Measurements from ENCODE around the gene B3GALT6.

The B3GALT6 gene

GRCh38 chr1:1213345-1214265 is 18.4 kb upstream of the B3GALT6 start, which contains the start of gene TNFRSF4:
TNFRSF4 (minus strand) TSS chr1:1214153; CDS start chr1:1214127, 26 bp downstream.
- H3K4me3 ChIP-seq (replicated peaks; ENCODE audit: insufficient read depth, low read length): no peak within 1 kb of the TSS
- H3K27me3 ChIP-seq (ENCODE audit: insufficient read depth, poor library complexity, severe bottlenecking): peaks cover 1% of the 10 kb centered on the region
- DNase-seq (ENCODE audit: low read depth in 1 of 2, low spot score in 1 of 2): peak in 1 of 2 experiments; percentile 18
- TF ChIP-seq, protein P1, sequence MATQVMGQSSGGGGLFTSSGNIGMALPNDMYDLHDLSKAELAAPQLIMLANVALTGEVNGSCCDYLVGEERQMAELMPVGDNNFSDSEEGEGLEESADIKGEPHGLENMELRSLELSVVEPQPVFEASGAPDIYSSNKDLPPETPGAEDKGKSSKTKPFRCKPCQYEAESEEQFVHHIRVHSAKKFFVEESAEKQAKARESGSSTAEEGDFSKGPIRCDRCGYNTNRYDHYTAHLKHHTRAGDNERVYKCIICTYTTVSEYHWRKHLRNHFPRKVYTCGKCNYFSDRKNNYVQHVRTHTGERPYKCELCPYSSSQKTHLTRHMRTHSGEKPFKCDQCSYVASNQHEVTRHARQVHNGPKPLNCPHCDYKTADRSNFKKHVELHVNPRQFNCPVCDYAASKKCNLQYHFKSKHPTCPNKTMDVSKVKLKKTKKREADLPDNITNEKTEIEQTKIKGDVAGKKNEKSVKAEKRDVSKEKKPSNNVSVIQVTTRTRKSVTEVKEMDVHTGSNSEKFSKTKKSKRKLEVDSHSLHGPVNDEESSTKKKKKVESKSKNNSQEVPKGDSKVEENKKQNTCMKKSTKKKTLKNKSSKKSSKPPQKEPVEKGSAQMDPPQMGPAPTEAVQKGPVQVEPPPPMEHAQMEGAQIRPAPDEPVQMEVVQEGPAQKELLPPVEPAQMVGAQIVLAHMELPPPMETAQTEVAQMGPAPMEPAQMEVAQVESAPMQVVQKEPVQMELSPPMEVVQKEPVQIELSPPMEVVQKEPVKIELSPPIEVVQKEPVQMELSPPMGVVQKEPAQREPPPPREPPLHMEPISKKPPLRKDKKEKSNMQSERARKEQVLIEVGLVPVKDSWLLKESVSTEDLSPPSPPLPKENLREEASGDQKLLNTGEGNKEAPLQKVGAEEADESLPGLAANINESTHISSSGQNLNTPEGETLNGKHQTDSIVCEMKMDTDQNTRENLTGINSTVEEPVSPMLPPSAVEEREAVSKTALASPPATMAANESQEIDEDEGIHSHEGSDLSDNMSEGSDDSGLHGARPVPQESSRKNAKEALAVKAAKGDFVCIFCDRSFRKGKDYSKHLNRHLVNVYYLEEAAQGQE (IDR thresholded peaks at IDR 0.05; ENCODE audit: insufficient replicate concordance, low read depth): no peak
- no peak for TF ChIP-seq GABPA (IDR thresholded peaks at IDR 0.05; ENCODE audit: low read depth)
- no peak for TF ChIP-seq POLR2AphosphoS5 (IDR thresholded peaks at IDR 0.05; ENCODE audit: low read depth)
- TF ChIP-seq, protein P2, sequence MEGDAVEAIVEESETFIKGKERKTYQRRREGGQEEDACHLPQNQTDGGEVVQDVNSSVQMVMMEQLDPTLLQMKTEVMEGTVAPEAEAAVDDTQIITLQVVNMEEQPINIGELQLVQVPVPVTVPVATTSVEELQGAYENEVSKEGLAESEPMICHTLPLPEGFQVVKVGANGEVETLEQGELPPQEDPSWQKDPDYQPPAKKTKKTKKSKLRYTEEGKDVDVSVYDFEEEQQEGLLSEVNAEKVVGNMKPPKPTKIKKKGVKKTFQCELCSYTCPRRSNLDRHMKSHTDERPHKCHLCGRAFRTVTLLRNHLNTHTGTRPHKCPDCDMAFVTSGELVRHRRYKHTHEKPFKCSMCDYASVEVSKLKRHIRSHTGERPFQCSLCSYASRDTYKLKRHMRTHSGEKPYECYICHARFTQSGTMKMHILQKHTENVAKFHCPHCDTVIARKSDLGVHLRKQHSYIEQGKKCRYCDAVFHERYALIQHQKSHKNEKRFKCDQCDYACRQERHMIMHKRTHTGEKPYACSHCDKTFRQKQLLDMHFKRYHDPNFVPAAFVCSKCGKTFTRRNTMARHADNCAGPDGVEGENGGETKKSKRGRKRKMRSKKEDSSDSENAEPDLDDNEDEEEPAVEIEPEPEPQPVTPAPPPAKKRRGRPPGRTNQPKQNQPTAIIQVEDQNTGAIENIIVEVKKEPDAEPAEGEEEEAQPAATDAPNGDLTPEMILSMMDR (IDR thresholded peaks at IDR 0.05; ENCODE audit: insufficient read depth, low read length): no peak
- TF ChIP-seq SPI1 (IDR thresholded peaks at IDR 0.05; ENCODE audit: borderline replicate concordance, low read depth): no peak
- no peak within 1 kb of the TSS for H3K27ac ChIP-seq (replicated peaks)

GRCh38 chr1:1215080-1215676 is 16.9 kb upstream of the B3GALT6 start:
- H3K27me3 ChIP-seq (ENCODE audit: insufficient read depth, poor library complexity, severe bottlenecking): no peaks in the 10 kb centered on the region
- H3K27ac ChIP-seq (replicated peaks): no peak overlapping the region
- no peak overlapping the region for H3K4me3 ChIP-seq (replicated peaks; ENCODE audit: insufficient read depth, low read length)
- no peak for DNase-seq (ENCODE audit: low read depth in 1 of 2, low spot score in 1 of 2)
- TF ChIP-seq GABPA (IDR thresholded peaks at IDR 0.05; ENCODE audit: low read depth): no peak
- TF ChIP-seq, protein P2 (IDR thresholded peaks at IDR 0.05; ENCODE audit: insufficient read depth, low read length): no peak
- TF ChIP-seq POLR2AphosphoS5 (IDR thresholded peaks at IDR 0.05; ENCODE audit: low read depth): no peak
- no peak for TF ChIP-seq SPI1 (IDR thresholded peaks at IDR 0.05; ENCODE audit: borderline replicate concordance, low read depth)
- TF ChIP-seq, protein P1 (IDR thresholded peaks at IDR 0.05; ENCODE audit: insufficient replicate concordance, low read depth): no peak

DNA sequence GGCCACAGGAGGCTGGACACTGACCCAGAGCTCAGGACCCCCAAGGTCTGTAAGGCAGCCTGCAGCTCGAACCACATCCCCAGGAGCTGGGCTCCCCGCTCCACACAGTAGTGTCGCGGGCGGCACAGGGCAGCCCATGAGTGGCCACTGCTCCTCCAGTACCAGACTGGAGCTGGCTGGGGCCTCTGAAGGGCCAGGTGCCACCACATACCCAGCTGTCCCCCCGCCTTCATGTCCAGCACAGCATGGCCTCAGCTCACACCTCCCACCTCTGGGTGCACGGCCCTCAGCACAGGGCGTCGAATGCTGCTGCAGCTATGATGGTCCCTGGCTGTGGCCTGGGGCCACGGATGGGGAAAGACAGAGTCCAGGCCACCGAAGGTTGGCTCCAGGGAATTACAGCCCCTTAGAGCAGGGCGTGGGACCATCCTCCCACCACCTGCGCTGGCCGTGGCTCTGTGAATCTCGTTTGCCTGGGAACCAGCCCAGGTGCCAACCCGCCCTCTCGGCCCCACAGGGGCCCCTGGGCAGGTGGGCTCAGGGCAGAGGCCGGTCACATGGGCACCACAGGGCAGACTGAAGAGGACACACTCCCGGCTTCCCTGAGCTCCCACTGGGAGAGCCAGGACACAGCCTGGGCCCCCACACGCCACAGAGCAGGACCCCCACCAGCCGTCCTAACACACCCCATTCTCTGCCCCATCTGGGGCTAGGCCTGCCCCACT is 16.0 kb upstream of the B3GALT6 start:
- no peaks in the 10 kb centered on the region for H3K27me3 ChIP-seq (ENCODE audit: insufficient read depth, poor library complexity, severe bottlenecking)
- TF ChIP-seq GABPA (IDR thresholded peaks at IDR 0.05; ENCODE audit: low read depth) (no peak), SPI1 (IDR thresholded peaks at IDR 0.05; ENCODE audit: borderline replicate concordance, low read depth) (no peak), POLR2AphosphoS5 (IDR thresholded peaks at IDR 0.05; ENCODE audit: low read depth) (no peak)
- TF ChIP-seq, protein P2 (IDR thresholded peaks at IDR 0.05; ENCODE audit: insufficient read depth, low read length): no peak
- TF ChIP-seq, protein P1 (IDR thresholded peaks at IDR 0.05; ENCODE audit: insufficient replicate concordance, low read depth): no peak
- DNase-seq (ENCODE audit: low read depth in 1 of 2, low spot score in 1 of 2): no peak
- no peak overlapping the region for H3K27ac ChIP-seq (replicated peaks)
- no peak overlapping the region for H3K4me3 ChIP-seq (replicated peaks; ENCODE audit: insufficient read depth, low read length)

Data from HL-60 (cell line).